HEK293 (cell line): ENCODE measurements around the gene MOGAT3.

ENCODE experiments used
- CTCF ChIA-PET: fragments of 350-600 bp; formaldehyde crosslinking; extraction: SDS; loops from one replicate; lab custom pipeline; 2021; ENCODE audit warnings: antibody characterized with exemption; lab: Yijun Ruan, JAX
- POLR2A ChIA-PET: fragments of 300-600 bp; formaldehyde crosslinking; extraction: SDS; loops from one replicate; lab custom pipeline; 2020; ENCODE audit warnings: antibody characterized with exemption, inconsistent platforms; lab: Yijun Ruan, JAX
- H3K27ac ChIP-seq: fragments of 200-500 bp; sonication (Bioruptor generic); 2 replicates; pipeline ENCODE4 v1.5.1; 2014; ENCODE audit warnings: low read depth, low read length, control low read depth, inconsistent platforms; ENCODE audit errors: extremely low read depth
- H3K36me3 ChIP-seq, 2 experiments: fragments of 200-500 bp in 1 of 2; sonication (Bioruptor generic) in 1 of 2; 1 replicate in 1 of 2; 2 replicates in 1 of 2; pipeline ENCODE4 v1.5.1; 2014 to 2017; ENCODE audit warnings: inconsistent platforms in 2 of 2, low read length in 2 of 2; ENCODE audit not compliant: control insufficient read depth in 2 of 2, insufficient read depth in 1 of 2
- H3K4me1 ChIP-seq: fragments of 200-500 bp; sonication (Bioruptor generic); 2 replicates; pipeline ENCODE4 v1.5.1; 2014; ENCODE audit warnings: mild to moderate bottlenecking, low read length, inconsistent platforms; ENCODE audit not compliant: control insufficient read depth, insufficient read depth
- H3K4me3 ChIP-seq: 2 replicates; pipeline ENCODE4 v1.5.1; 2011; ENCODE audit warnings: low read depth, mild to moderate bottlenecking, control low read depth, low read length, moderate library complexity
- H3K9me3 ChIP-seq: fragments of 200-500 bp; sonication (Bioruptor generic); 2 replicates; pipeline ENCODE4 v1.5.1; 2014; ENCODE audit warnings: low read depth, low read length, inconsistent platforms; ENCODE audit not compliant: control insufficient read depth, insufficient read depth
- BCL11B ChIP-seq: fragments of 450-650 bp; formaldehyde crosslinking; IDR thresholded peaks from 2 replicates; pipeline ENCODE4 v1.5.1; 2016; ENCODE audit warnings: low read depth, missing biosample characterization, missing genetic modification characterization
- EGR2 ChIP-seq: fragments of 450-650 bp; formaldehyde crosslinking; IDR thresholded peaks from 2 replicates; pipeline ENCODE4 v1.5.1; 2016; ENCODE audit warnings: low read depth, missing biosample characterization, missing genetic modification characterization
- GLIS2 ChIP-seq: fragments of 450-650 bp; formaldehyde crosslinking; IDR thresholded peaks from 2 replicates; pipeline ENCODE4 v1.5.1; 2016; ENCODE audit warnings: missing biosample characterization, missing genetic modification characterization
- KLF7 ChIP-seq: fragments of 450-650 bp; formaldehyde crosslinking; IDR thresholded peaks from 2 replicates; pipeline ENCODE4 v1.5.1; 2016; ENCODE audit warnings: missing biosample characterization, missing genetic modification characterization, borderline replicate concordance
- KLF8 ChIP-seq: fragments of 450-650 bp; formaldehyde crosslinking; IDR thresholded peaks from 2 replicates; pipeline ENCODE4 v1.5.1; 2016; ENCODE audit warnings: missing biosample characterization, missing genetic modification characterization
- SP2 ChIP-seq: fragments of 450-650 bp; formaldehyde crosslinking; IDR thresholded peaks from 2 replicates; pipeline ENCODE4 v1.5.1; 2016; ENCODE audit warnings: missing biosample characterization, missing genetic modification characterization
- ZEB2 ChIP-seq: fragments of 450-650 bp; formaldehyde crosslinking; IDR thresholded peaks from 2 replicates; pipeline ENCODE4 v1.5.1; 2016; ENCODE audit warnings: missing biosample characterization, missing genetic modification characterization
- ZFHX2 ChIP-seq: fragments of 450-650 bp; formaldehyde crosslinking; conservative IDR thresholded peaks from 2 replicates; pipeline ENCODE4 v1.5.1; 2016; ENCODE audit warnings: missing biosample characterization, missing genetic modification characterization
- ZNF280C ChIP-seq: fragments of 450-650 bp; formaldehyde crosslinking; IDR thresholded peaks from 2 replicates; pipeline ENCODE4 v1.5.1; 2016; ENCODE audit warnings: missing biosample characterization, missing genetic modification characterization
- ZNF350 ChIP-seq: fragments of 450-650 bp; formaldehyde crosslinking; IDR thresholded peaks from 2 replicates; pipeline ENCODE4 v1.5.0; 2017; ENCODE audit warnings: missing biosample characterization, mild to moderate bottlenecking, missing genetic modification characterization
- ZNF404 ChIP-seq: fragments of 450-650 bp; formaldehyde crosslinking; IDR thresholded peaks from 2 replicates; pipeline ENCODE4 v1.5.1; 2017; ENCODE audit warnings: missing biosample characterization, missing genetic modification characterization
- ZNF529 ChIP-seq: fragments of 450-650 bp; formaldehyde crosslinking; IDR thresholded peaks from 2 replicates; pipeline ENCODE4 v1.5.1; 2017; ENCODE audit warnings: missing genetic modification characterization, missing biosample characterization; ENCODE audit not compliant: insufficient replicate concordance
- ZNF530 ChIP-seq: fragments of 450-650 bp; formaldehyde crosslinking; IDR thresholded peaks from 2 replicates; pipeline ENCODE4 v1.5.1; 2016; ENCODE audit warnings: low read depth, missing biosample characterization, missing genetic modification characterization
- ZNF610 ChIP-seq: fragments of 450-650 bp; formaldehyde crosslinking; IDR thresholded peaks from 2 replicates; pipeline ENCODE4 v1.5.1; 2016; ENCODE audit warnings: missing biosample characterization, missing genetic modification characterization, borderline replicate concordance
- ZNF624 ChIP-seq: fragments of 450-650 bp; formaldehyde crosslinking; IDR thresholded peaks from 2 replicates; pipeline ENCODE4 v1.5.1; 2017; ENCODE audit warnings: missing biosample characterization, missing genetic modification characterization
- ZNF76 ChIP-seq: fragments of 450-650 bp; formaldehyde crosslinking; IDR thresholded peaks from 2 replicates; pipeline ENCODE4; 2016; ENCODE audit warnings: low read depth, missing biosample characterization, missing genetic modification characterization, borderline replicate concordance
- ZNF785 ChIP-seq: fragments of 450-650 bp; formaldehyde crosslinking; IDR thresholded peaks from 2 replicates; pipeline ENCODE4 v1.5.1; 2016; ENCODE audit warnings: missing biosample characterization, missing genetic modification characterization
- ZSCAN5A ChIP-seq: fragments of 450-650 bp; formaldehyde crosslinking; IDR thresholded peaks from 2 replicates; pipeline ENCODE4 v1.5.1; 2016; ENCODE audit warnings: missing biosample characterization, missing genetic modification characterization
- TF ChIP-seq, protein P1 (sequence below): fragments of 450-650 bp; IDR thresholded peaks from 2 replicates; pipeline ENCODE4 v1.5.1; 2018; ENCODE audit warnings: missing biosample characterization, missing genetic modification characterization
- TF ChIP-seq, protein P2 (sequence below): fragments of 450-650 bp; formaldehyde crosslinking; IDR thresholded peaks from 2 replicates; pipeline ENCODE4 v1.5.1; 2016; ENCODE audit warnings: missing biosample characterization, missing genetic modification characterization
- TF ChIP-seq, protein P3 (sequence below): fragments of 450-650 bp; formaldehyde crosslinking; IDR thresholded peaks from 2 replicates; pipeline ENCODE4 v1.5.1; 2016; ENCODE audit warnings: missing biosample characterization, missing genetic modification characterization
- TF ChIP-seq, protein P4 (sequence below): fragments of 450-650 bp; formaldehyde crosslinking; IDR thresholded peaks from 2 replicates; pipeline ENCODE4 v1.5.1; 2017; ENCODE audit warnings: missing biosample characterization, missing genetic modification characterization
- TF ChIP-seq, protein P5 (sequence below): fragments of 450-650 bp; formaldehyde crosslinking; IDR thresholded peaks from 2 replicates; pipeline ENCODE4 v1.5.1; 2016; ENCODE audit warnings: missing biosample characterization, missing genetic modification characterization, low read depth

MOGAT3 gene

GRCh38 chr7:101241015-101241363 is 40.2 kb upstream of the MOGAT3 start (continued):
- TF ChIP-seq ZSCAN5A (no peak), BCL11B (tag by site-specific recombination) (no peak)
- TF ChIP-seq, all 188 proteins: peak for 0

- no peak overlapping the region for H3K27ac ChIP-seq
- no peaks in the 10 kb centered on the region; the same call in 1 of the 2 replicates for H3K4me1 ChIP-seq
- H3K36me3 ChIP-seq, result peaks cover 0 to 41% of the 10 kb centered on the region in 2 experiments; a peak in 2 of 3 replicates
- no peaks in the 10 kb centered on the region for H3K9me3 ChIP-seq
- no peak overlapping the region for H3K4me3 ChIP-seq
- CTCF ChIA-PET, result interaction anchor here (0.8 kb wide), 1 partner anchor 92 kb away, joined by 5 read pairs; no protein-coding TSS in a partner anchor
- POLR2A ChIA-PET, result interaction anchor here (0.6 kb wide), 1 partner anchor 26 kb away, joined by 4 read pairs; no protein-coding TSS in a partner anchor
- TF ChIP-seq ZNF529 (tag by site-specific recombination) (no peak), ZNF624 (tag by site-specific recombination) (no peak), KLF8 (tag by site-specific recombination) (no peak), ZNF785 (tag by site-specific recombination) (no peak), ZNF404 (tag by site-specific recombination) (no peak), EGR2 (tag by site-specific recombination) (peak; percentile 96), ZFHX2 (peak; percentile 79), ZNF610 (no peak), SP2 (tag by site-specific recombination) (peak; percentile 23; the same call in 1 of the 2 replicates), KLF7 (tag by site-specific recombination) (no peak), ZEB2 (tag by site-specific recombination) (no peak), ZNF280C (no peak), ZNF76 (tag by site-specific recombination) (no peak), GLIS2 (tag by site-specific recombination) (no peak), ZNF350 (no peak), BCL11B (tag by site-specific recombination) (no peak), ZNF530 (tag by site-specific recombination) (no peak)
- TF ChIP-seq, protein P1, sequence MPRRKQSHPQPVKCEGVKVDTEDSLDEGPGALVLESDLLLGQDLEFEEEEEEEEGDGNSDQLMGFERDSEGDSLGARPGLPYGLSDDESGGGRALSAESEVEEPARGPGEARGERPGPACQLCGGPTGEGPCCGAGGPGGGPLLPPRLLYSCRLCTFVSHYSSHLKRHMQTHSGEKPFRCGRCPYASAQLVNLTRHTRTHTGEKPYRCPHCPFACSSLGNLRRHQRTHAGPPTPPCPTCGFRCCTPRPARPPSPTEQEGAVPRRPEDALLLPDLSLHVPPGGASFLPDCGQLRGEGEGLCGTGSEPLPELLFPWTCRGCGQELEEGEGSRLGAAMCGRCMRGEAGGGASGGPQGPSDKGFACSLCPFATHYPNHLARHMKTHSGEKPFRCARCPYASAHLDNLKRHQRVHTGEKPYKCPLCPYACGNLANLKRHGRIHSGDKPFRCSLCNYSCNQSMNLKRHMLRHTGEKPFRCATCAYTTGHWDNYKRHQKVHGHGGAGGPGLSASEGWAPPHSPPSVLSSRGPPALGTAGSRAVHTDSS (tag by site-specific recombination), result no peak
- TF ChIP-seq, protein P2, sequence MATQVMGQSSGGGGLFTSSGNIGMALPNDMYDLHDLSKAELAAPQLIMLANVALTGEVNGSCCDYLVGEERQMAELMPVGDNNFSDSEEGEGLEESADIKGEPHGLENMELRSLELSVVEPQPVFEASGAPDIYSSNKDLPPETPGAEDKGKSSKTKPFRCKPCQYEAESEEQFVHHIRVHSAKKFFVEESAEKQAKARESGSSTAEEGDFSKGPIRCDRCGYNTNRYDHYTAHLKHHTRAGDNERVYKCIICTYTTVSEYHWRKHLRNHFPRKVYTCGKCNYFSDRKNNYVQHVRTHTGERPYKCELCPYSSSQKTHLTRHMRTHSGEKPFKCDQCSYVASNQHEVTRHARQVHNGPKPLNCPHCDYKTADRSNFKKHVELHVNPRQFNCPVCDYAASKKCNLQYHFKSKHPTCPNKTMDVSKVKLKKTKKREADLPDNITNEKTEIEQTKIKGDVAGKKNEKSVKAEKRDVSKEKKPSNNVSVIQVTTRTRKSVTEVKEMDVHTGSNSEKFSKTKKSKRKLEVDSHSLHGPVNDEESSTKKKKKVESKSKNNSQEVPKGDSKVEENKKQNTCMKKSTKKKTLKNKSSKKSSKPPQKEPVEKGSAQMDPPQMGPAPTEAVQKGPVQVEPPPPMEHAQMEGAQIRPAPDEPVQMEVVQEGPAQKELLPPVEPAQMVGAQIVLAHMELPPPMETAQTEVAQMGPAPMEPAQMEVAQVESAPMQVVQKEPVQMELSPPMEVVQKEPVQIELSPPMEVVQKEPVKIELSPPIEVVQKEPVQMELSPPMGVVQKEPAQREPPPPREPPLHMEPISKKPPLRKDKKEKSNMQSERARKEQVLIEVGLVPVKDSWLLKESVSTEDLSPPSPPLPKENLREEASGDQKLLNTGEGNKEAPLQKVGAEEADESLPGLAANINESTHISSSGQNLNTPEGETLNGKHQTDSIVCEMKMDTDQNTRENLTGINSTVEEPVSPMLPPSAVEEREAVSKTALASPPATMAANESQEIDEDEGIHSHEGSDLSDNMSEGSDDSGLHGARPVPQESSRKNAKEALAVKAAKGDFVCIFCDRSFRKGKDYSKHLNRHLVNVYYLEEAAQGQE (tag by site-specific recombination), result no peak
- TF ChIP-seq, protein P3, sequence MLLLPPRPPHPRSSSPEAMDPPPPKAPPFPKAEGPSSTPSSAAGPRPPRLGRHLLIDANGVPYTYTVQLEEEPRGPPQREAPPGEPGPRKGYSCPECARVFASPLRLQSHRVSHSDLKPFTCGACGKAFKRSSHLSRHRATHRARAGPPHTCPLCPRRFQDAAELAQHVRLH, result no peak
- TF ChIP-seq, protein P4, sequence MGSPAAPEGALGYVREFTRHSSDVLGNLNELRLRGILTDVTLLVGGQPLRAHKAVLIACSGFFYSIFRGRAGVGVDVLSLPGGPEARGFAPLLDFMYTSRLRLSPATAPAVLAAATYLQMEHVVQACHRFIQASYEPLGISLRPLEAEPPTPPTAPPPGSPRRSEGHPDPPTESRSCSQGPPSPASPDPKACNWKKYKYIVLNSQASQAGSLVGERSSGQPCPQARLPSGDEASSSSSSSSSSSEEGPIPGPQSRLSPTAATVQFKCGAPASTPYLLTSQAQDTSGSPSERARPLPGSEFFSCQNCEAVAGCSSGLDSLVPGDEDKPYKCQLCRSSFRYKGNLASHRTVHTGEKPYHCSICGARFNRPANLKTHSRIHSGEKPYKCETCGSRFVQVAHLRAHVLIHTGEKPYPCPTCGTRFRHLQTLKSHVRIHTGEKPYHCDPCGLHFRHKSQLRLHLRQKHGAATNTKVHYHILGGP (tag by site-specific recombination), result no peak
- TF ChIP-seq, protein P5, sequence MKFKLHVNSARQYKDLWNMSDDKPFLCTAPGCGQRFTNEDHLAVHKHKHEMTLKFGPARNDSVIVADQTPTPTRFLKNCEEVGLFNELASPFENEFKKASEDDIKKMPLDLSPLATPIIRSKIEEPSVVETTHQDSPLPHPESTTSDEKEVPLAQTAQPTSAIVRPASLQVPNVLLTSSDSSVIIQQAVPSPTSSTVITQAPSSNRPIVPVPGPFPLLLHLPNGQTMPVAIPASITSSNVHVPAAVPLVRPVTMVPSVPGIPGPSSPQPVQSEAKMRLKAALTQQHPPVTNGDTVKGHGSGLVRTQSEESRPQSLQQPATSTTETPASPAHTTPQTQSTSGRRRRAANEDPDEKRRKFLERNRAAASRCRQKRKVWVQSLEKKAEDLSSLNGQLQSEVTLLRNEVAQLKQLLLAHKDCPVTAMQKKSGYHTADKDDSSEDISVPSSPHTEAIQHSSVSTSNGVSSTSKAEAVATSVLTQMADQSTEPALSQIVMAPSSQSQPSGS (tag by site-specific recombination), result no peak
Measured at GRCh38 chr7:101240226-101241014, 39.6 kb upstream of the MOGAT3 start.
